ENCODE data around the gene UBFD1.
"Not testable (repeated sequence)": the region's sequence is repeated elsewhere in the genome, so short reads cannot be mapped to it uniquely, and the experiment has no call there.

Gene UBFD1, protein sequence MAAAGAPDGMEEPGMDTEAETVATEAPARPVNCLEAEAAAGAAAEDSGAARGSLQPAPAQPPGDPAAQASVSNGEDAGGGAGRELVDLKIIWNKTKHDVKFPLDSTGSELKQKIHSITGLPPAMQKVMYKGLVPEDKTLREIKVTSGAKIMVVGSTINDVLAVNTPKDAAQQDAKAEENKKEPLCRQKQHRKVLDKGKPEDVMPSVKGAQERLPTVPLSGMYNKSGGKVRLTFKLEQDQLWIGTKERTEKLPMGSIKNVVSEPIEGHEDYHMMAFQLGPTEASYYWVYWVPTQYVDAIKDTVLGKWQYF

DNA sequence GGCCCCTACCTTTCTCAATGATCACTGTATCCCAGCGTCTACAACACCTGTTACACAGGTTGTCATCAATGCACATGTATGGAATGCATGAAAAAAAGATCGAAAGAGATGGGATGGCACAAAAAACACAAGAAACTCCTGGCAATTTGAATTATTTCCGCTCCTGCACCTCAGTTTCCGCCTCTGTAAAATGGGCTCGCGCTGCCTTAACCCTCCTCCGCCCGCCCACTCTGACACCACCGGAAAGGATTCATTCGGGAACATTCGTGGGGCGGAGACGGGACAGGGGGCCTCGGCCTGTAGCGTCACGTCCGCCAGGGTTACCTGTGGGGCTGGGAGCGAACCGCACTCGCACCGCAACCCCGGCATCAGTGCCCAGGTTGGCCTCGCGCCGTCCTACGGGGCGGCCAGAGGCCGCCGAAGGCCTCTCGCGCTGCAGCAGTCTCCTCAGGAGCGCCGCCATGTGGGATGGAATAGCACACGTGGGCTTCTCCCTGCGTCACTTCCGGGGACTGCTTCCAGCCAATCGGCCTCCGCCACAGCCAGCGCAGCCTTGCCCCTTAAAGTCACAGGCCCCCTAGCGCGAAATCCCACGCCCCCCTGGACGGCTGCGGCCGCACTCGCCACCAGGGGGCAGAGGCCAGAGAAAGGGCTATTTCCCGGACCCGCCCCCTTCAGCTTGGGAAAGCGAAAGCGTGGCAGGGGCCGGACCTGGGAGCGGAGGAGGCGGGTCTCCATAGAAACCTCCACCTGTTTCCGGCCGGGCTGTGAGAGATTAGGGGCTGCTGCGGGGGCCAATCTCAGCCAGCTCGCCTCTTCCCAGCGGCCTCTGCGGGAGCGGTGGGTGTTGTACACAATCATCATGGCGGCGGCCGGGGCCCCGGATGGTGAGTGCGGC lies at the start of gene UBFD1, which contains the start of gene EARS2:
UBFD1 (plus strand) TSS at position 847 of the 898 bp plus-strand sequence; CDS start at position 863, 16 bp downstream.
EARS2 (minus strand) TSS at position 470 of the 898 bp plus-strand sequence; CDS start at position 463, 7 bp downstream.
- peak; percentile 97 for DNase-seq (ENCODE audit: low read depth in 2 of 2)

DNA sequence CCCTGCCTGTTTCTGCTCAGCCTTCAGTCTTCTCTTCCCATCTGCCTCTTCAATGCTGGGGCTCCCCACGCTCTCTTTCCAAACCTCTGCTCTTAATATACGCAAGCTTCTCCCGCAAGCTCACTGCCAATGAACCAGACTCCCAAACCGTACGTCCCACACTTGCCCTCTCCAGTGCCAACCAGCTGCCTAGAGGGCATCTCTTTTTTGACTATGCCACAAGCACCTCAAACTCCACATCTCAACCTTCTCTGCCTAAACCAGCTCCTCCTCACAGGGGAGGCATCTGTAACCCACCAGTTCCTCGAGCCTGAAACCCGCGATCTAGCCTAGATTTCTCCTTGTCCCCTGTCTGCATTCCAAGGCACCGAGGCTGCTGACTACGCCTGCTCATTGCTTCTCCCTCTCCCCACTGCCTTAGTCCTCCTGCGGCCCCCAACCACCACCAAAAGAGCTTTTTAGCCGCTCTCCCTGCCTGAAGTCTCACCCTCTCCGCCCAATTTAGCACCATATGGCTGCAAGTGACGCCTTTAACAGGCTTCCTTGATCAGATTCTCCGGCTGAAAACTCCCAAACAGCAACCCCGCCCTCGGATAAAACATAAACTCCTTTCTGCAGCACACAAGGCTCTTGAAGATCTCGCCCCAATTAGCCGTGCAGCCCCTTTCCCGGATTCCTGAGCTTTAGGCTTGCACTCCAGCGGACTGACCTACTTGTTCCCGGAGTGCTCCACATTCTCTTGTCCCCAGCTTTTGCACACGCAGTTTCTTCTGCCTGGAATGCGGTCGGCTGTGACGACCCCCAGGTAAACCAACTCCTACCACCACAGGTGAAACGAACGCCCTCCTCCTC lies 48.7 kb upstream of the UBFD1 start:
- DNase-seq (ENCODE audit: low read depth in 2 of 2): no peak

DNA sequence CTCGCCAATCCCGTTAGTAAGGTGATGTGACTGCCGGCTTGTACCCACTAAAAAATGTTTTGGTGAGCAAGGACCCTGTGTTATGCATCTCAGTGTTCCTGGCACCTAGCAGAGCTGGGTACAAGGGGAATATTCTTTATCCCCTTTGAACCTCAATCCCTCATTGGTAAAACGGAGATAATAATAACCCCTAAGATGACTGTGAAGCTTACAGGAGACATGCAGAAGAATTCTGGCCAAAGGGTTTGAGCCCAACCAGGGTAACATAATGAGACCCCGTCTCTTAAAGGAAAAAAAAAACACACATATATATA lies 48.1 kb upstream of the UBFD1 start:
- no peak for DNase-seq (ENCODE audit: low read depth in 2 of 2)

DNA sequence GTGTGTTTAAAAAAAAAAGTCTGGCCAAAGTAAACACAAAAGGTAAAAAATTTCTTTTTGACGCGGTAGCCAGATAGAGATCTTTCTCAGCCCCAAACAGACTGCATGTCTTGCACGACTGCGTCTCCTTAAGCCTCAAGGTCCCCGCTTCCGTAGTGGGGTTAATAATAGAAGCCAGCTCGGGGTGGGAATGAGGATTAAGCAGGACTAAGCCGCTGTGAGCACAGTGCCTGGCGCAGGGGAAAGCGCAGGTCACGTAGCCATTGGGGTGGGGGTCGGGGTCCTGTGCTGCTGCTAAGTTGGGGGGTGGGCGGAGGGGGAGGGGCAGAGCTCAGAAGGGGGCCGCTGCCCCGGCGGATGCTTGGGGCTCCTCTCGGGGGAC lies 47.8 kb upstream of the UBFD1 start:
- no peak for DNase-seq (ENCODE audit: low read depth in 2 of 2)

DNA sequence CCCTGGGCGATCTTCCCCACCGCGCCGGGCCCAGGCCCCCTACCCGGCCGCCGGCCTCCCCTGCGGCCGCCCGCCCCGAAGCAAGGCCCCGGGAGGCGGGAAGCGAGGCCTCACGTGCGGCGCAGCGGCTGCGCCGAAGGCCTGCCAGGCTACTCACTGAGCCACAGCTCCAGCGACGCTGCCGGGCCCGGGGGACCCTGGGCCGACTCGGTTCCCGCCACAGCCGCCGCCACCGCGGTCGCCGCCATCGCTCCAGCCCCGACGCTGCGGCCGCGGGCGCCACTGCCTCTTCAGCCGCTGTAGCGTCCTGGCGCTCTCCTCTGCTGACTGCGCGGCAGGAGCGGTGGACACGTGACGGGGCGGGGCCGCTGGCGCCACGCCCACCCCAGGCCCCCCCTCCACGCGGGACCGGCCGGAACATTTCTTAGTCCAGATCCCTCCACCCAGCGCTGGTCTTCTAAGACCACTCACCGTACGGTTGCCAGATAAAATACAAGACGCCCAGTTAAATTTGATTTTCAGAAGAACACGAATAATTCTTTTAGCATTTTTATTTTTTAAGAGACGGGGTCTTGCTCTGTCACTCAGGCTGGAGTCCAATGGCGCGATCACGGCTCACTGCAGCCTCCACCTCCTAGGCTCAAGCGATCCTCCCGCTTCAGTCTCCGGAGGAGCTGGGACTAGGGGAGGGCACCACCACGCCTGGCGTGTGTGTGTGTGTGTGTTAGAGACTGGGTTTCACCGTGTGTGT lies 47.2 kb upstream of the UBFD1 start, which contains the start of gene GGA2:
GGA2 (minus strand) TSS at position 331 of the 751 bp plus-strand sequence; CDS start at position 248, 83 bp downstream.
- DNase-seq (ENCODE audit: low read depth in 2 of 2): peak; percentile 69 to 73

DNA sequence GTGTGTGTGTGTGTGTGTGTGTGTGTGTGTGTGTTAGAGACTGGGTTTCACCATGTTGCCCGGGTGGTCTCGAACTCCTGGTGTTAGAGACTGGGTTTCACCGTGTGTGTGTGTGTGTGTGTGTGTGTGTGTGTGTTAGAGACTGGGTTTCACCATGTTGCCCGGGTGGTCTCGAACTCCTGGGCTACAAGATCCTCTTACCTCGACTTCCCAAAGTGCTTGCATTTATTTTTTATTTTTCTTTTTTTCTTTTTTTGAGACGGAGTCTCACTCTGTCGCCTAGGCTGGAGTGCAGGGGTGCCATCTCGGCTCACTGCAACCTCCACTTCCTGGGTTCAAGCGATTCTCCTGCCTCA lies 46.6 kb upstream of the UBFD1 start:
- not testable (repeated sequence) for DNase-seq (ENCODE audit: low read depth in 2 of 2)

DNA sequence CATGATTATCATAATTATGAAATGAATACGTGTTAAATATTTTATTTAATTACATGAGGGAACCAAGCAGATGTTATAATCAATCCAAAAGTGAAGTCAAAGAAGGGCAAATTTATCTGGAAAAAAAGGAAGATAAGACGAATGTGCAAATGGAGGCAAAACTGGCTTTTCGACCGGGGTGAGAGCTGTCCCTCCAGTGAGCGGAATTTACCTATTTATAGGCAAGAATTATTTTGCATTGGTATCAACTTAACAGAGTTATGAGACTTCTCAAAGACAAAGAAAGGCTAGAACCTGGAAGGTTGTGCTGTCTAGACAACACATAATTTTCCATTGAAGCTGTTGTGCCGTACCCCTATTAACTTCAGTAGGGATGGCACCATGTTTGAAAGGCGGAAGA lies 45.8 kb upstream of the UBFD1 start:
- DNase-seq (ENCODE audit: low read depth in 2 of 2): no peak

DNA sequence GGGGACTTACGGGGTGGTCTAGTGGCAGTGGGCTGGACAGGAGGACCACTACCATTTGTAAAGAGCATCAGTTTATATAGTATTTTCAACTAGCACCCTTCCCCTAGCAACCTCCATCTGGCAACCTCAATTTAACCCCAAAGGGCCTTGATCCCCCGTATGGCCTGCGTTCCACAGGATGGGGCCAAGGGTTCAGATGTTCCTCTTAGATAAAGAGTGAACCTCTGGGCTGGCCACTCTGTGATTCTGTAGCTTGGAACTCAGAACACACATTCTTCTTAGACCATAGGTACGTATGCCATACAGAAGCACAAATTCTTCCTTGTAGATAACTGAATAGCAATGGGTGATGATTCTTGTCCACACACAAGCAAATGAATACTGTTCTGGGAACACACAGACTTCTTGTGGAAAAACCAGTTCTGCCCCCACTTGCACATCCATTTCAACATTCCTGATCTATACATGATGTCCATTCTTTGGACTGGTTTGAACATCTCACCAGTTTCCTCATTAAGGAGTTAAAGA lies 45.3 kb upstream of the UBFD1 start:
- no peak for DNase-seq (ENCODE audit: low read depth in 2 of 2)

DNA sequence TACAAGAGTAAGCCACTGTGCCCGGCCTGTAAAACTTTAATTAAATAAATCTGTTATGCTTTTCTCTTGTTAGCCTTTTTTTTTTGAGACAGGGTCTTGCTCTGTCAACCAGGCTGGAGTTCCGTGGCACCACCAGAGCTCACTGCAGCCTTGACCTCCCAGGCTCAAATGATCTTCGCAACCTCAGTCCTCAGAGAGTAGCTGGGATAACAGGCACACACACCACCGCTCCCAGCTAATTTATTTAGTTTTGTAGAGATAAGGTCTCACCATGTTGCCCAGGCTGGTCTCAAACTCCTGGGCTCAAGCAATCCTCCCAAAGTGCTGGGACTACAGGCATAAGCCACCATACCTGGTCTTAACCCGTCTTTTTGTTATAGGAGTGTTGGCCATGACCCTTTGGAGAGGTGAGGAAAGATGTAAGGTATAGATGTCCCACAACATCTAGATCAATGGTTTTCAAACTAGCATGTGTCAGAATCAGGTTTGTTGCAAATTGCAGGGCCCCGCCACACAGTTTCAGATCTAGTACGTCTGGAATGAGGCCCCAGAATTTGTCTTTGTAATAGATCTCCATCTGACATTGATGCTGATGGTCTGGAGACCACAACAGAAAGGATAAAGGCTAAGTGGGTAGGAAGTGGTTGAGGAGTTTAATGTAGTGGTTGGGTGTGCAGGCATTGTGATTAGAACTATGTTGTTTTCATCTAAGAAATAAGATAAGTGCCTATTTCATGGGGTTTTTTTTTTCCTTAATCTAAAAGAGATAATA lies 43.0 kb upstream of the UBFD1 start:
- DNase-seq (ENCODE audit: low read depth in 2 of 2): no peak

DNA sequence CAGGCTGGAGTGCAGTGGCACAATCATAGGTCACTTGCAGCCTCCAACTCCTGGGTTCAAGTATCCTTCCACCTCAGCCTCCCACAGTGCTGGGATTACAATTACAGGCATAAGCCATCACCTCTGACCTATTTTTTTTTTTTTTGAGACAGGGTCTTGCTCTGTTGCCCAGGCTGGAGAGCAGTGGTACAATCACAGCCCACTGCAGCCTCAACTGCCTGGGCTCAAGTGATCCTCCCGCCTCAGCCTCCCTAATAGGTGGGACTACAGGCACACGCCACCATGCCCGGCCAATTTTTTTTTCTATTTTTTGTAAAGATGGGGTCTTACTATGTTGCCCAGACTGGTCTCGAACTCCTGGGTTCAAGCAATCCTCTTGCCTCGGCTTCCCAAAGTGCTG lies 41.6 kb upstream of the UBFD1 start:
- no peak for DNase-seq (ENCODE audit: low read depth in 2 of 2)

DNA sequence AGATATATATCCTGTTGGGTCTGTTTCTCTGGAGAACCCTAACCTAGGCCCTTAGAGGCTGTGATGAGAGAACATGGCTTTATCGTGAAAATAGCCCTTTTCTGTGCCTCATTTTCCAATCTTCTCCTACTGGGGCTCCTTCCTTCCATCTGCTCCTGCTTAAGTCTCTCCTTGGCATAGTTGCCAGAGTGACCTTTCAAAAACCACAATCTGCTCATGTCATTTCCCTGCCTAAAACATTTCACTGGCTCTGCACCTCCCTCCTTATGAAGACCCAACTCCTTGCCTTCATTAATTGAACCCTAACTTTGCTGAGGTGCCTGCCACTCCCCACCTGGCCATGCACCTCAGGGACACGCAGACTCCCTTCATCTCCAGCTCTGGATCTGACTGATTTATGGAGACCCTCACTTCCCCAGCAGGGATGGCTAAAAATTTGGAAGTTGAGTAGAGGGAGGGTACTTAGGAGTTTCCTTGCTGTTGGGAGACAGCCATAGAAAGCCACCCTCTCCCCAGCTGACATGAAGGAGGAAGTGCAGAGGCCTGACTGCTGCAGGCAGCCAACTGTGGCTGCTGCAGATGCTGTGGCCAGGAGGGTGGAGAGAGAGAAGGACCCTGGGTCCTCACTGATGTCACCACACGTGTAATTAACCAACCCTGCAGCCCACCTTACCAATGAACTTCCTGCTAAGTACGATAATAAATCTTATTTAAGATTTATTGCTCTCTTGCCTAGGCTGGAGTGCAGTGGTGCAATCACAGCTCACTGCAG lies 41.0 kb upstream of the UBFD1 start:
- DNase-seq (ENCODE audit: low read depth in 2 of 2): no peak

DNA sequence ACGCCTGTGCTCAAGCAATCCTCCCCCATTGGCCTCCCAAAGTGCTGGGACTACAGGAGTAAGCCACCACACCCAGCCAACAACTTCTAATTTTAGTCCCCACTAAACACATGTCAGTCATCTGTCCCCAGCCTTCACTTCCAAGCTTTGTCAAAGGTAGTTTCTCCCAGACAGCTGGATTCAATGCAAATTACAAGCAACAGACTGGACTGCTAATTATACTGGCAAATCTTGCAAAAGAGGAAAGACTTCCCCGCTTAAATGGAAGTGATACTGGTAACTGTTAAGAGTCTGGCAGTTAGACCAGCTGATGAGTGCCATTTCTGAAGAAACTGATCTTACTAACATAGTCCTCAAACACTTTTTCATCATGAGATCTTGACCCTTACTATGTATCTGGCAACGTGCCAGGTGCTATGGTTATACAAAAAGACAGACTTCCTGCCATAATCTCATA lies 39.1 kb upstream of the UBFD1 start:
- no peak for DNase-seq (ENCODE audit: low read depth in 2 of 2)

DNA sequence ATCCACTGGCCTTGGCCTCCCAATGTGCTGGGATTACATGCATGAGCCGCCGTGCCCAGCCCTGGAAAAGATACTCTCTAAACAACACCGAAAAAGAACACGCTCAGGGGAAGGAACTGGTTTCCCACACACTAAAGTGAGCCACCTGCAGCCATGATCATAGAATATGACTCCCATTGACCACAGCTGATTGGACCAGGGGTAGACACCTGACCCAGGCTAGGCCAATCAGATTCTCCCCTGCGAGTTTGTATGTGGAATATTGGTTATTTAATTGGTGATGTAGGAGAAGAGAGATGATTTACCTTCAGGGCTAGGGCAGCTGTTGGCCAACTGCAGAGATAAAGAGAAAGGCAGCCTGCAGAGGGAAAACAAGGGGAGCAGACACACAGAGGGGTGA lies 38.2 kb upstream of the UBFD1 start:
- no peak for DNase-seq (ENCODE audit: low read depth in 2 of 2)

DNA sequence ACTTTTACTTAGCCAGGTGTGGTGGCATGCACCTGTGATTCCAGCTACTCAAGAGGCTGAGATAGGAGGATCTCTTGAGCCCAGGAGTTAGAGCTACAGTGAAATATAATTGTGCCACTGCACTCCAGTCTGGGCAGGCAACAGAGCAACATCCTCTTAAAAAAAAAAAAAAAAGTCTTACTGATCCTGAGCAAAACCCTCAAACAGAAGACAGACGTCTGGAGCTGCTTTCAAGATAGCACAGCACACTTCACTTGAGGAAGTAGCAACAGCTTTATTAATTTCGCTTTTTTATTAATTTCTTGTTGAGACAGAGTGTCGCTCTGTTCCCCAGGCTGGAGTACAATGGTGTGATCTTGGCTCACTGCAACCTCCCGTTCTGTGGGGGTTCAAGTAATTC lies 37.0 kb upstream of the UBFD1 start:
- no peak for DNase-seq (ENCODE audit: low read depth in 2 of 2)

DNA sequence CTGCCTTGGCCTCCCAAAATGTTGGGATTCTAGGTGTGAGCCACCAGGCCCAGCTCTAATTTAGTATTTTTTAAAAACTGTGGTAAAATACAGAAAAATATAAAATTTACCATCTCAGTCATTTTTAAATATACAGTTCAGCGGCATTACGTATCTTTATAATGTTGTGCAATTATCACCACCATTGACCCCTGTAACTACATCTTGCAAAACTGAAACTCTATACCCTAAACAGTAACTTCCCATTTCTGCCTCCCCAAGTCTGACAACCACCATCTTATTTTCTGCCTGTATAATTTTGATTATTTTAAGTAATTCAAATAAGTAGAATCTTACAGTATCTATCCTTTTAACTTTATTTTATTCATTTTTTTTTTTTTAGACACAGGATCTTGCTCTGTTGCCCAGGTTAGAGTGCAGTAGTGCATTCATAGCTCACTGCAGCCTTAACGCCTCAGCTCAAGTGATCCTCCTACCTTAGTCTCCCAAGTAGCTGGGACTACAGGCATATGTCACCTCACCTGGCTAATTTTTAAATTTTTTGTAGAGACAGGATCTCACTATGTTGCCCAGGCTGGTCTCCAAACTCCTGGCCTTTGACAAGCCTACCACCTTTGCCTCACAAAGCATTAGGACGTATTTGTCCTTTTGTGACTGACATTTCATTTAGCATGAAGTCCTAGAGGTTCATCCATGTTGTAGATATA lies 36.3 kb upstream of the UBFD1 start:
- DNase-seq (ENCODE audit: low read depth in 2 of 2): no peak

DNA sequence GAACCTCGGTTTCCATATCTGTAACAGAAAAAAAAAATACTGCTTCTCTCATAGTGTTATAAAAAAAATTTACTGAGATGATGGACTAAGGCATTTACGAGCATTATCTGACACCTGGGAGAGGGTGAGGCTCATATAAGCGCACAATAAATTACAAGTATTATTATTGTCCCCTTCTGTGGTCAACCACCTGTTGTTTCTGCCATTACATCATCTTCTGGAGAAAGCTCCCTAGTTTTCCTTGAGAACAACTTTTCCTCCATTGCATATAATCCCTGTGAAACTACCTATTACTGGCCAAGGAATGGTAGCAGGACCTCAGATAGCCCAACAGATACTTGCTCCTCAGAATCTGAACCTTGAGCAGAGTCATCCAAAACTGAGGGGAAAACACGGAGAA lies 35.6 kb upstream of the UBFD1 start:
- DNase-seq (ENCODE audit: low read depth in 2 of 2): no peak

DNA sequence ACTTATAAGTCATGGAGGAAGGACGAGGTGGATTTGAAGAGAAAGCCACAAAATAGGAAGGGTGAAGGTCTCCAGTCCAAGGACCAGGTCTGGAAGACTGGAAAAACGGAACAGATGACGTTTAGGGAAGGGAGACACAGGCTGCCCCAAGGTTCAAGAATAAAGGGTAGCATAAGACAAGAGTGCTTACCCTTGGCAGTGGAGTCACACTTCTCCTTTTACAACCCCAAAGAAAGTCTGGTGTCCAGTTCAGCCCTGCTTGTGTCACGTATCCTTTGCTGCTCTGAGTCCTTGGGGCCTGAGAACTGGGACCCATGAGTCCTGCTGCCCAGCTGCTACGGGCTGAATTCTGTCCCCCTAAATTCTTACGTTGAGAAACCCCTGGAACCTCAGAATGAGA lies 34.2 kb upstream of the UBFD1 start:
- DNase-seq (ENCODE audit: low read depth in 2 of 2): no peak

DNA sequence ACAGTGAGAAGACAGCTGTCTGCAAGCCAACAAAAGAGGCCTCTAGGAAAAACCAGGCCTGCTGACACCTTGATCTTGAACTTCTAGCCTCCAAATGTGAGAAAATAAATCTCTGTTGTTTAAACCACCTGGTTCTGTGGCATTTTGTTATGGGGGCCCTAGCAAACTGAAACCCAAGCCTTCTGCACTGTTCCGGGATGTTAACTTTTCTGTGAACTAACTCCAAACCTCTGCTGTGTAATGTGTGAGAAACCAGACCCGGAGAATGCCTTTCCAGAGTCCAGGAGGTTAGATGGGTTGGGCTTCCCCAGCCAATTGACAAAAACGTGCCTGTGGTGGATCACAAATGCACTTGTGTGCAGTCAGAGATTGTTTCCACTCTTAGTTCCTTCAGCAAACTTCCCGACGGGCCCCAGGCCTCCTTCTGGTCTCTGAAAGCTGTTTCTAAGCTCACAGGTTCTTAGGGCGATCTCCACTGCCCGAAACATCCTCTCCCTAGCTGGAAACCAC lies 33.6 kb upstream of the UBFD1 start:
- DNase-seq (ENCODE audit: low read depth in 2 of 2): no peak

DNA sequence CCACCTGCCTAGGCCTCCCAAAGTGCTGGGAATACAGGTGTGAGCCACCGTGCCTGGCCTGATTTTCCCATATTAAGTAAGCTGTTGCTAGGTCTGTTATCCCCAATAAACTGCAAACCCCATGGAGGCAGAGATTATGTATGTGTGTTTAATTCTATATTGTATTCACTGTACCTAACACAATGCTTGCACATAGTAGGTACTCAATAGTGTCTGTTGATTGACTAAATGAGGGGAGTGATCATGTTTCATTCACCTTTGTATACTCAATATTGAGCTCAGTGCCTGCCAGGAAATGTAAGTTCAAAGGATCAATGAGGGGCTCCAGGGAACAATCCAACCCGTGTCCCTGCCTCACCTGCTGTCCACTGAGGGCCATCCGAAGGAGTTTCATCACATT lies 32.6 kb upstream of the UBFD1 start:
- DNase-seq (ENCODE audit: low read depth in 2 of 2): no peak
